ENCODE data around the gene VAV3. TPM values are rescaled to one million over a fixed set of nuclear protein-coding genes. Genes with fewer than 3 reads are reported as not detected.

Gene VAV3
- total RNA-seq, 1 donor from 2014 or later: 0.64 TPM

DNA sequence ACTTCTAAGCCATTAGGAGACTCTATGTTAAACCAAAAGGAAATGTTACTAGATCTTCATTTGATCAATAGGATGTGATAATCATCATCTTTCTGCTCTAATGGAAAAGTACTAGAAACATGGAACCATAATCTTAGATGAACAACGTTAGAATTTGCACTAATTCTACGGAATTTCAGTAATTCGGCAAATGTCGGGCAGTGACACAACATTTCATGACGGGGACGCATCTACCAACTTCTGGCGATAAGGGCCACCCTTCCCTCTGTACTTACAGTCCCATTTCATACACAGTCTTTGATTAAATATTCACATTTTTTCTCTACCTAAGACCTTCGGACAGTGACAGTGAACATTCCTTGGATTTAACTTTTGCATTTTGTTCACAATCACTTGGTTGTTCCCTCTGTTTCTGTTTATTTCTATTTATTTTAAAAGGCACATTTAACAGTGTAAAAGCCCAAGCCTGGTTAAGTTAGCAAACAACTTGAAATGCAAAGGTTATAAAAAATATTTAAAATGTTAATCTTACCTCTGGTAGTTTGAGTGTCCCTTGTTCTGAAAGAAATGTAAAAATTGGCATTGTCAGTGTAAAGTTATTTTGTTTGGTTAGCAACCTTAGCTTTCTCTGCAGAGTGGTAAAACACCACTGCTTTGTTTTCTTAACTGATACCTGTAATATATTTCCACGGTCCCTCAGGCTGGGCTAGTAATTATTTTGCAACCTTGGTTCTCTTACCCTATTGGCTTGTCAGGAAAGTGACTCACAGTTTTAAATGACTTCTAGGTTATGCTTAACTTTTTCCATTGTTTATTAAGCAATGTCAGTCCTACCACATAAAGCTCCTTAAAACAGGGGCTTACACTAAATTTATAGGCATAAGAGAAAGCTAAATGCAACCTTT is 276.9 kb downstream of the VAV3 start:
- no peaks in the 10 kb centered on the region for H3K36me3 ChIP-seq
- TF ChIP-seq, protein P1, sequence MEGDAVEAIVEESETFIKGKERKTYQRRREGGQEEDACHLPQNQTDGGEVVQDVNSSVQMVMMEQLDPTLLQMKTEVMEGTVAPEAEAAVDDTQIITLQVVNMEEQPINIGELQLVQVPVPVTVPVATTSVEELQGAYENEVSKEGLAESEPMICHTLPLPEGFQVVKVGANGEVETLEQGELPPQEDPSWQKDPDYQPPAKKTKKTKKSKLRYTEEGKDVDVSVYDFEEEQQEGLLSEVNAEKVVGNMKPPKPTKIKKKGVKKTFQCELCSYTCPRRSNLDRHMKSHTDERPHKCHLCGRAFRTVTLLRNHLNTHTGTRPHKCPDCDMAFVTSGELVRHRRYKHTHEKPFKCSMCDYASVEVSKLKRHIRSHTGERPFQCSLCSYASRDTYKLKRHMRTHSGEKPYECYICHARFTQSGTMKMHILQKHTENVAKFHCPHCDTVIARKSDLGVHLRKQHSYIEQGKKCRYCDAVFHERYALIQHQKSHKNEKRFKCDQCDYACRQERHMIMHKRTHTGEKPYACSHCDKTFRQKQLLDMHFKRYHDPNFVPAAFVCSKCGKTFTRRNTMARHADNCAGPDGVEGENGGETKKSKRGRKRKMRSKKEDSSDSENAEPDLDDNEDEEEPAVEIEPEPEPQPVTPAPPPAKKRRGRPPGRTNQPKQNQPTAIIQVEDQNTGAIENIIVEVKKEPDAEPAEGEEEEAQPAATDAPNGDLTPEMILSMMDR (IDR thresholded peaks at IDR 0.05): no peak
- intact Hi-C loops (cut with DNase I): no loop called here
- DNase-seq (ENCODE audit: low spot score in 2 of 2): no peak
- H3K4me1 ChIP-seq: no peaks in the 10 kb centered on the region
- H3K27me3 ChIP-seq: no peaks in the 10 kb centered on the region
- no peaks in the 10 kb centered on the region for H3K9me3 ChIP-seq
- no peak overlapping the region for H3K4me3 ChIP-seq
- no peak overlapping the region for H3K27ac ChIP-seq

DNA sequence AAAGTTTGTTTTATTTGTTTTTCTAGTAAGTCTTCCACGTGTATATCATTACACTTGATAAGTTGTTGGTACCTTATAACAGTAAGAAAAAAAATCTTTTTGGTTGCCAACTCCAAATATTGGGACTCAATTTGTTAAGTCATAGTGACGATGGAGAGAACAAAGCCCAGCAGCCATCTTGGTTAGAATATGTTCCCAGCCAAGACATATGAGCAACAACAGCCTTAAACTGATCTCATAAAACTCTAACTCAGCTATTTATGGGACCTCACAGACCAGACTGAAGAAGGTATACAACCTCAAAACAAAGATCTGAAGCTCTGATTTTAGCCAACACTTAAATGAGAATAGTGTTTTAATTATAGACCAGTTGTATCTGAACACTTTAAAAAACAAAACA is 281.3 kb downstream of the VAV3 start:
- no peaks in the 10 kb centered on the region for H3K4me1 ChIP-seq
- no peaks in the 10 kb centered on the region for H3K36me3 ChIP-seq
- H3K27me3 ChIP-seq: no peaks in the 10 kb centered on the region
- no peak overlapping the region for H3K4me3 ChIP-seq
- no peak overlapping the region for H3K27ac ChIP-seq
- intact Hi-C loops (cut with DNase I): no loop called here
- DNase-seq (ENCODE audit: low spot score in 2 of 2): no peak
- TF ChIP-seq, protein P1 (IDR thresholded peaks at IDR 0.05): no peak
- no peaks in the 10 kb centered on the region for H3K9me3 ChIP-seq

DNA sequence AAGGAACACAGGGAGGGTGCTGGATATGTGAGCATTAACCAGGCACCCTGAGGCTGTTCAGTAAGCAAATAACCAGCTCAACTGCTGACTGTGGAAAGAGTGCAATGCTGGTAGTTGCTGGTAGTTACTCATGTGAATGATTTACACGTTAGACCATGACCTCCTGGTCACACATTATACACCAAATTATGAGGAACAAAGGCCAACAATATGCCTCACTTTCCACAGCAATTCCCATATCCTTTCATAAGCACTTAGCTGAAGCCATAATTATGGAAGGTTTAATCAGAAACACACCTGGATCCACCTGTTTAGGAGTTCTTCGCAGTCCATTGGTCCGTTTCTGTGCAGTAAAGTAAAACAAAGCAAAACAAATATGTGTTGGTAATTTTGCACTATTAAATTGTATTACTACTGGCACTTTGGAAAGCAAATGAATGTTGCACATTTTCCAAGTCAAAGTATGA is 281.8 kb downstream of the VAV3 start:
- DNase-seq (ENCODE audit: low spot score in 2 of 2): no peak
- H3K9me3 ChIP-seq: no peaks in the 10 kb centered on the region
- H3K4me3 ChIP-seq: no peak overlapping the region
- no peaks in the 10 kb centered on the region for H3K27me3 ChIP-seq
- H3K4me1 ChIP-seq: no peaks in the 10 kb centered on the region
- H3K27ac ChIP-seq: no peak overlapping the region
- no peaks in the 10 kb centered on the region for H3K36me3 ChIP-seq
- TF ChIP-seq, protein P1 (IDR thresholded peaks at IDR 0.05): no peak
- intact Hi-C loops (cut with DNase I): no loop called here

DNA sequence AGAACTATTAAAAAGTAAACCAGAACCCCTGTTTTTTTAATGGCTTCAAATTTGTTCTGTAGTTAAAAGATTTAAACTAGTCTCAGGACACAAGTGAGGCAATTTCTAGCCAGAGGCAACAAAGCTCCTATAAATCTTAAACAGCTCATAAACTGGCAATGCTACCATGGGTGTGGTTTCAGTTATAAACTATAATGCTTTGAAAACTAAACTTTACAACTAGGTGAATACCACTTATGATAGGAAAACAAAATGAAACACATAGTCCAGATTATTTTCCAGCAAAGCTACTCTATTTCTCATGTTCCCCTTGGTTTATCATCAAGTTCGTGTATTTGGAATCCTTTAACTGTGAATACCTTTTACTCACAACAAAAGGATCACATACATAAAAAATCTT is 282.5 kb downstream of the VAV3 start:
- no peaks in the 10 kb centered on the region for H3K36me3 ChIP-seq
- no peak for DNase-seq (ENCODE audit: low spot score in 2 of 2)
- TF ChIP-seq, protein P1 (IDR thresholded peaks at IDR 0.05): no peak
- intact Hi-C loops (cut with DNase I): no loop called here
- no peak overlapping the region for H3K27ac ChIP-seq
- H3K27me3 ChIP-seq: no peaks in the 10 kb centered on the region
- H3K4me1 ChIP-seq: no peaks in the 10 kb centered on the region
- no peak overlapping the region for H3K4me3 ChIP-seq
- H3K9me3 ChIP-seq: no peaks in the 10 kb centered on the region

DNA sequence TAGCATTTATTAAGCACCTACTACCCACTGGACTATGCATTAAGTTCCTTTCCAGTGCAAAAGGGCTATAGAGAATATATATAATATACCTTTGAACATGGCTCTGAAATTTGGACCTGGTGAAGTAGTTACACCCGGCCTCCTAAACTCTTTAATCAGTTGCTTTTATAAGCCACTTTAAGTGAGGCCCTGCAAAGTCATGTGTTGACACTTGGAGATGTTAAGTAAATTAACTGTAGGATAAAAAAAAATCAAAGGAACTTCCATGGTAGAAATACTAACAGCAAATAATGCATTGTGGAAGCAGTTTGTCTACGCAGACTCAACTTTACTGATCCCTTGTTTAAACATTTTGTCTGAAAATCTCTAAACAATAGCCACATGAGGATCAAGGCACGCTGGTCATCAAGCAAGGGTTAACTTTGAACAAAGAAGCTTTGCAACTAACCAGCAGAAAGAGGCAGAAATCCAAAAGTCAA is 283.9 kb downstream of the VAV3 start:
- no peak overlapping the region for H3K4me3 ChIP-seq
- TF ChIP-seq, protein P1 (IDR thresholded peaks at IDR 0.05): no peak
- intact Hi-C loops (cut with DNase I): no loop called here
- no peaks in the 10 kb centered on the region for H3K27me3 ChIP-seq
- no peaks in the 10 kb centered on the region for H3K4me1 ChIP-seq
- H3K9me3 ChIP-seq: no peaks in the 10 kb centered on the region
- no peak overlapping the region for H3K27ac ChIP-seq
- no peak for DNase-seq (ENCODE audit: low spot score in 2 of 2)
- no peaks in the 10 kb centered on the region for H3K36me3 ChIP-seq

All from ascending aorta (tissue), 2 donors.